ENCODE measurements around the gene TTLL11. TPM values are rescaled to one million over a fixed set of nuclear protein-coding genes. Genes with fewer than 3 reads are reported as not detected.

The TTLL11 gene
- total RNA-seq, 2 experiments from 2014 or later: 3.3 to 6.9 TPM

GRCh38 chr9:121776739-121777637 lies 316.1 kb downstream of the TTLL11 start:
- Histone ChIP-seq H3K9me3 (ENCODE audit: low read length) (no peaks in the 10 kb centered on the region), H3K9me2 (ENCODE audit: insufficient read depth, low read length) (no peaks in the 10 kb centered on the region), H3K36me3 (ENCODE audit: insufficient read depth, low read length) (no peaks in the 10 kb centered on the region), H3K4me2 (ENCODE audit: low read length) (no peak overlapping the region), H4K20me1 (ENCODE audit: insufficient read depth, low read length) (no peaks in the 10 kb centered on the region), H3K4me1 (ENCODE audit: insufficient read depth, low read length, poor library complexity, severe bottlenecking) (no peaks in the 10 kb centered on the region), H3K4me3 (ENCODE audit: low read depth, low read length, poor library complexity, severe bottlenecking) (no peak overlapping the region), H3K79me2 (ENCODE audit: insufficient read depth, low read depth, low read length) (no peaks in the 10 kb centered on the region), H3K27ac (ENCODE audit: low read depth, low read length, poor library complexity, severe bottlenecking) (no peak overlapping the region), H2AFZ (ENCODE audit: low read length) (no peak overlapping the region)
- ChIA-PET CTCF (ENCODE audit: unreplicated experiment) (no interaction called here), POLR2A (no interaction called here)
- TF ChIP-seq, protein P1, sequence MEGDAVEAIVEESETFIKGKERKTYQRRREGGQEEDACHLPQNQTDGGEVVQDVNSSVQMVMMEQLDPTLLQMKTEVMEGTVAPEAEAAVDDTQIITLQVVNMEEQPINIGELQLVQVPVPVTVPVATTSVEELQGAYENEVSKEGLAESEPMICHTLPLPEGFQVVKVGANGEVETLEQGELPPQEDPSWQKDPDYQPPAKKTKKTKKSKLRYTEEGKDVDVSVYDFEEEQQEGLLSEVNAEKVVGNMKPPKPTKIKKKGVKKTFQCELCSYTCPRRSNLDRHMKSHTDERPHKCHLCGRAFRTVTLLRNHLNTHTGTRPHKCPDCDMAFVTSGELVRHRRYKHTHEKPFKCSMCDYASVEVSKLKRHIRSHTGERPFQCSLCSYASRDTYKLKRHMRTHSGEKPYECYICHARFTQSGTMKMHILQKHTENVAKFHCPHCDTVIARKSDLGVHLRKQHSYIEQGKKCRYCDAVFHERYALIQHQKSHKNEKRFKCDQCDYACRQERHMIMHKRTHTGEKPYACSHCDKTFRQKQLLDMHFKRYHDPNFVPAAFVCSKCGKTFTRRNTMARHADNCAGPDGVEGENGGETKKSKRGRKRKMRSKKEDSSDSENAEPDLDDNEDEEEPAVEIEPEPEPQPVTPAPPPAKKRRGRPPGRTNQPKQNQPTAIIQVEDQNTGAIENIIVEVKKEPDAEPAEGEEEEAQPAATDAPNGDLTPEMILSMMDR (conservative IDR thresholded peaks at IDR 0.05; ENCODE audit: low read length): no peak
- no peak for TF ChIP-seq EZH2phosphoT487 (IDR thresholded peaks at IDR 0.05; ENCODE audit: borderline replicate concordance, low read depth, low read length)
- no peak for DNase-seq (ENCODE audit: low spot score)
- intact Hi-C loops (cut with micrococcal nuclease; ENCODE audit: unreplicated experiment): no loop called here
- BruUV-seq (replicated peaks): no TSS peak

- H3K79me2 ChIP-seq (ENCODE audit: insufficient read depth, low read depth, low read length): no peaks in the 10 kb centered on the region
- no peaks in the 10 kb centered on the region for H4K20me1 ChIP-seq (ENCODE audit: insufficient read depth, low read length)
- ChIA-PET POLR2A (no interaction called here), CTCF (ENCODE audit: unreplicated experiment) (no interaction called here)
- no peaks in the 10 kb centered on the region for H3K36me3 ChIP-seq (ENCODE audit: insufficient read depth, low read length)
- no peak overlapping the region for H3K4me2 ChIP-seq (ENCODE audit: low read length)
- intact Hi-C loops (cut with micrococcal nuclease; ENCODE audit: unreplicated experiment): no loop called here
- no peaks in the 10 kb centered on the region for H3K9me2 ChIP-seq (ENCODE audit: insufficient read depth, low read length)
- no TSS peak for BruUV-seq (replicated peaks)
- TF ChIP-seq, protein P1 (conservative IDR thresholded peaks at IDR 0.05; ENCODE audit: low read length): no peak
- TF ChIP-seq EZH2phosphoT487 (IDR thresholded peaks at IDR 0.05; ENCODE audit: borderline replicate concordance, low read depth, low read length): no peak
- no peaks in the 10 kb centered on the region for H3K4me1 ChIP-seq (ENCODE audit: insufficient read depth, low read length, poor library complexity, severe bottlenecking)
- H3K9me3 ChIP-seq (ENCODE audit: low read length): no peaks in the 10 kb centered on the region
- no peak for DNase-seq (ENCODE audit: low spot score)
- no peak overlapping the region for H3K4me3 ChIP-seq (ENCODE audit: low read depth, low read length, poor library complexity, severe bottlenecking)
- no peak overlapping the region for H2AFZ ChIP-seq (ENCODE audit: low read length)
- no peak overlapping the region for H3K27ac ChIP-seq (ENCODE audit: low read depth, low read length, poor library complexity, severe bottlenecking)
These were observed 316.9 kb downstream of the TTLL11 start for GRCh38 chr9:121776001-121776738.
